Stimulated activated CD8-positive, alpha-beta memory T cell treated with anti-CD3 and anti-CD28 coated beads, Interleukin-12 subunit alpha, Interleukin-12 subunit beta, amount 100 ng/mL, for 1 hour (primary cell): ENCODE data around the gene CHST8.
"Not testable (repeated sequence)": the region's sequence is repeated elsewhere in the genome, so short reads cannot be mapped to it uniquely, and the experiment has no call there.

Source experiments
- DNase-seq: peaks from one replicate; pipeline ENCODE4 v3.0.0-alpha.2; 2020; ENCODE audit warnings: low read depth

CHST8 gene

DNA sequence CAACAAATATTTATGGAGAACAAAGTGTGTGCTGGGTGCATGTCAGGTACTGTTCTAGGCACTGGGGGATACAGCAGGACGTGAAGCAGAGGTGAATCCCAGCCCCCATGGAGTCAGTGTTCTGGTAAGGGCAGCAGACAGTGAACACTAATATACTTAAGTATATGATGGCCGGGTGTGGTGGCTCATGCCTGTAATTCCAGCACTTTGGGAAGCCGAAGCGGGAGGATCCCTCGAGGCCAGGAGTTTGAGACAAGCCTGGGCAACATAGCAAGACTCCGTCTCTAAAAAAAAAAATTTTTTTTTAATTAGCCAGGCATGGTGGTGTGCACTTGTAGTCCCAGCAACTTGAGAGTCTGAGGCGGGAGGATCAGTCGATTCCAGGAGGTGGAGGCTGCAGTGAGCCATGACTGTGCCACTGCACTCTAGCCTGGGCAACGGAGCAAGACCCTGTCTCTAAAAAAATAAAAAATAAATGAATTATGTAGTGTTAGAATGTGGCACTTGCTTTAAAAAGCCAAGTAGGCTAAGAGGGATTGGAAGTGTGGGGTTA lies 22.6 kb downstream of the CHST8 start:
- no peak for DNase-seq

DNA sequence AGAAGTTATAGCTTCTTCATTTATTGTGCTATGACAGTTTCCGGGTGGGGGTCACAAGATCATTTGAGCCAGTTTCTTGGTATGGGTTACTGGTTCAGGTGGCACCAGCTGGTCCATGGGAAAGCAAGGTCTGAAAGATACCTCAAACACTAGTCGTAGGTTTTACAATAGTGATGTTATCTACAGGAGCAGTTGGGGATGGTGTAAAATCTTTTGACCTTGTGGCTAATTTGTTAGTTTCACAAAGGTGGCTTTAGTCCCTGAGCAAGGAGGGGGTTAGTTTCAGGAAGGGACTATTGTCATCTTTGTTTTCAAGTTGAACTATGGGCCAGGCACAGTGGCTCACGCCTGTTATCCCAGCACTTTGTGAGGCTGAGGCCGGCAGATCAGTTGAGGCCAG lies 24.6 kb downstream of the CHST8 start:
- no peak for DNase-seq

DNA sequence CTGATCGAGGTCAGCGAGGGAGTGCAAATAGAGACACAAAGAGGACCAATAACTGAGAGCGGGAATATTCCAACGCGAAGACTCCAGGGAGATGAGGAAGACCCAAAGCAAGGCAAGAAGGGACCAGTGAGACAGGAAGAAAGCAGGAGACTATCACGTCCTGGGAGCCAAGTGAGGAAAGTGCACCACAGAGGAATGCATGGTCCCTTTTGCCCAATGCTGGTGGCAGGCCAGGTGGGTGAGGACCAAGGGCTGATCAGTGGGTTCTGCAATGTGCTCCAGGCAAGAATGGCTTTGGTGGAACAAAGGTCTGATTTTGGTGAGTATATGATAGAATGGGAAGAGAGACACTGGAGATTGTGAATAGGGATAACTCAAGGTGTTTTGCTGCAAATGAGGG lies 25.4 kb downstream of the CHST8 start:
- no peak for DNase-seq

DNA sequence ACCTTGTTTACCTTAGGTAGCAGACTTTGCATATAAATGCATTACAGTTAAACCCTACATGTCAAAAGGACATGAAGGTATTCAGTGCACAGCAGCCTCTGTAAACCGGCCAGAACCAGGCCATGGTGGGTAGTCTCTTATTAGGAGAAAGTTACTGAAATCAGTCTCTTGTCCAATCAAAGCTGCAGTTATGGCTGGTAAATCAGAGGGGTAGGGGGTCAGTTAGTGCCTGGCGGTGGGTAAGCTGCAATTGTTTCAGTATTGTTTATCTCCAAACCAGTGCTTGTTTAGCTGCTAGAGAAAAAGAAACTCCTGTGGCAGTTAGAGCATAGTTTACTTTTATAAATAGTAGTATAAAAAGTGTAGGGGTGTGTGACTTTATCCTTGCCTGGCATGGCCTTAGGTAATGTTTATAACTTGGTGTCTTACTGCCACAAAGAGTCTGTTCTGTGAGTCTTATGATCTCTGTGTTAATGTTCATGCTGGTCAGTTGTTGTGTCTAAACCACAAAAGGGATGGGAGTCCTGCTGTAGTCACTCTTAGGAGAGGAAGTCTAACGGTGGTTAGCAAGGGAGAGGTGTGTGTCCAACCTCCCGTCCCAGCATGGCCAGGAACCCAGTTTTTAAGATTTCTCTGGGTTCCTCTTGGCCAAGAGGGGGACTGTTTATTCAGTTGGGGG lies 28.0 kb downstream of the CHST8 start:
- no peak for DNase-seq

DNA sequence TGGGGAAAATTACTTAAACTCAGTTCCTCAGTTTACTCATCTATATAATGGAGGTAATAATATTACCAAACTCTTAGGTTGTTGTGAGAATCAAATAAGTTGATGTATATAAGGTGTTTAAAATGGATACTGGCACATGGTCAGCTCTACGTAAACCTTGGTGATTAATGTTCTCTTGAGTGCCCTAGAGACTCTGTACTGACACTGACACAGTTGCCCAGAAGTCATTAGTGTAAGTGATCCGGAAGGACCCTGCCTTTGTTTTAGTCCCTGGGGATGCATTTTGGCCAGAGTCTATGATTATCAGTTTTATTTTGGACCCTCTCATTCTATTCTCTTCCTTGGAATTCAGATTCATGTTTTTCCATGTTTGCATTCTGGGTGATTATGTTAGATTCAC lies 31.9 kb downstream of the CHST8 start:
- DNase-seq, result no peak

DNA sequence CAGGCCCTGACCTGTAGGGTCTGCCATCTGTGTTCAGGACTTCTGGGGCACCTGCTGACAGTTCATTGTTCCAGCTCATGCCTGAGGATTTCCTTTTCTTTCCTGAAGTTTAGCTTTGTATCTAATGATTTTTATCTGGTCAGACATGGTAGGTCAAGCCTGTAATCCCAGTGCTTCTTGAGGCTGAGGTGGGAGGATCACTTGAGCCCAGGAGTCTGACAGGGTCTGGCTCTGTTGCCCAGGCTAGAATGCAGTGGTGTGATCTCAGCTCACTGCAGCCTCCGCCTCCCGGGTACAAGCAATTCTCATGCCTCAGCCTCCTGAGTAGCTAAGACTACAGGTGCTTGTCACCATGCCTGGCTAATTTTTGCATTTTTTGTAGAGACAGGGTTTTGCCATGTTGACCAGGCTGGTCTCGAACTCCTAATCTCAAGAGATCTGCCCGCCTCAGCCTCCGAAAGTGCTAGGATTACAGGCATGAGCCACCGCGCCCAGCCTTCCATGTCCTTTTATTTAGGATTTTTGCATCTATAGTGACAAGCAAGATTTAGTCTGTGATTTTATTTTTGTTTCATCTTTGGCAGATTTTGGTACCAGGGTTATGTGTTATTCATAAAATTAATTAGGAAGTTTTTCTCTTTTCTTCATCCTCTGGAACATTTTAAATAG lies 33.2 kb downstream of the CHST8 start:
- DNase-seq, result no peak

DNA sequence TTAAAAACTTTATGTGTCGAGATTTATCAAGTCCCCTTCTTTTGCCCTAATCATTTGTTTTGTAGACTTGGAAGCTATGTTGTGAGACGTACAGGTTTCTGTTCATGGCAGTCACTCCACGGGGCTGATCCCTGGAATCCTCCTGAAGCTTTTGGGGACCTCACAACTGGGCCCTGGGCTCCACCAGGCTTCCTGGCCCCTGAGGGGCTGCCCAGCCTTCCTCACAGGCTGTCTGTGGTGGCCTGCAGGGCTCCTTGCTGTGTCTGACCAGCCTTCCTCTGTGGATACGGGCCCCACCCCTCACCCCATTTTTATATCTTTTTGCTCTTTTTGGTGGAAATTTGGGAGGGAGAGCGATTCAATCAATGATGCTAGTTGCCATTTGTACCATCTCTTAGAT lies 38.1 kb downstream of the CHST8 start:
- no peak for DNase-seq

DNA sequence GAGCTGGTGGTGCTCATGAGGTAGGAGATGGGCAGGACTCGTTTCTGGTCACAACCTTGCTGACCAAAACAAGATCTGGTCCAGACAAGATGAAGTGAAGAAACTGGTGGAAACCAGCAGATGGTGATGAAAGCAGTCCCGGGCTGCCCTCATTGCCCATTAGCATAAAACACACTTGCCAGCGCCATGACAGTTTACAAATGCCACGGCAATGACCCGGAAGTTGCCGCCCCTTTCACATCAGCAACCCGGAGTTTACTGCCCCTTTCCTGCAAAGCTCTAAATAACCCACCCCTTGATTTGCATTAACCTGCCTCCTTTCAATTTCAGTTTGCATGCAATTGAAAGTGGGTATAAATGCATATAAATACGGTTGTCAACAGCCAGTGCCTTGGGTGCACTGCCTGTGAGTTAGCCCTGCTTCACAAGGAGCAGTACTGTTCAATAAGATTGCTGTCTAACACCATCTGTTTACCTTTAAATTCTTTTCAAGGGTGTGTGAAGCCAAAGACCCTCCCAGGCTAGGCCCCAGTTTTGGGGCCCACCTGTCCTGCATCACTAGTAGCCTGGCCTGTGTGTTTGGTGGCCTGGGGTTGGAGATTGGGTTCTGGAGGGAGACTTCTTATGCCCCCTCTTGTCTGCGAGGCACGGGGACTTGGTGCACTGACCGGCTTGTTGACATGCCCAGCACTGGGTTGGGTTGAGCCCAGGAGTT lies 38.8 kb downstream of the CHST8 start:
- no peak for DNase-seq

DNA sequence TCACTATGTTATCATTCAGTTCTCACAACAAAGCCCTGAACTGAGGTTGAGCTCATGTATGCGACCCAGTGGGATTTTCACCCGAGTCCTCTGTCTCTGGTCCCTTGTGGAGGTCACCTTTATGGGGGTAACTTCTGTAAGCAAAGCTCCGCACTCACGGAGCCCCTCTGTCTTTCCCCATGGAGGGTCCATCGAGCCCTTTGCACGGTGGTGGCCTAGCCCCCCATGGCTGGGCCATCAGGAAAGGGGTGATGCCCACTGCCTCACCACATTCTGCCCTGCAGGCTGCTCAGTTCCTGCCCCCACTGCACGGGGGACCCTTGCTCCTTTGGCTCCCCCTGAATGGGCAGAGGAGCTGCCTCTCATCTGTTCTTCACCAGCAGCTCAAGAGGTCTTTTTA lies 39.6 kb downstream of the CHST8 start:
- no peak for DNase-seq

DNA sequence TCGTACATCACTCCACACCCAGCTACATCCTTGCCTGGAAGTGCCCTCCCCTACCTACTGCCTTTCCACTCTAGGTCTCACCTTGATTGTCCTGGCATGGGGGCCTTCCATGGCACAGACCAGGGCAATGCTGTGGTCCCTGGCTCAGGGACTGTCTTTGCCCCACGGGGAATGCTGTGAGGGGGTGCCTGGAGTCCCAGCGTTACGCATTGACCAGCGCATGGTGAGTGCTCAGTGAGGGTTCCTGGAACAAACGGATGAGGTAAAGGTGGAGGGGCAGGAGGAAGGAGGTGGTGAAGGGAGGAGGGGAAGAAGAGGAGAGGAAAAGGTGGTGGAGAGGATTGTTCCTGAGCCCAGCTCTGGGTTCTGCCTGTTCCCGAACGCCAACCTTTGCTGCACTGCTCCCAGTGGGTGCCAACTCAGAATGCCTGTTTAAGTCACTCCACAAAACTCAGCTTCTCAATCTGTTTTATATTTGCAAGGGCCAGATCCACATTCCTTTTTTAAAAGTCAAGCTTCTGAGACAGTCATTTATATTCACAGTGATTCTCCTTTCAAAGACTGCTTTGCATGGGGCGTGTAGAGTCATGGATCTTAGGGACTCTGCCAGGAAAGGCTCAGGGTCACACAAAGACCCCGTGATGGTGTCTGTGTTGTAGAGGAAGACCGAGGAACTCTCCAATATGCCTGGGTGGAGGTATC lies 40.8 kb downstream of the CHST8 start:
- DNase-seq, result no peak

DNA sequence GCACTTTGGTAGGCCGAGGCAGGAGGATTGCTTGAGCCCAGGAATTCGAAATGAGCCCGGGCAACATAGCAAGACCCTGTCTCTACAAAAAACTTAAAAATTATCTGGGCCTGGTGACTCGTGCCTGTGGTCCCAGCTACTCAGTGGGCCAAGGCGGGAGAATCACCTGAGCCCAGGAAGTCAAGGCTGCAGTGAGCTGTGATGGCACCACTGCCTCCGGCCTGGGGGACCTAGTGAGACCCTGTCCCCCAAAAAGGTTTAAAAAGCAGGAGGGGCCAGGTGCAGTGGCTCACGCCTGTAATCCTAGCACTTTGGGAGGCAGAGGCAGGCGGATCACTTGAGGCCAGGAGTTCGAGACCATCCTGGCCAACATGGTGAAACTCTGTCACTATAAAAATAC lies 41.6 kb downstream of the CHST8 start:
- not testable (repeated sequence) for DNase-seq

DNA sequence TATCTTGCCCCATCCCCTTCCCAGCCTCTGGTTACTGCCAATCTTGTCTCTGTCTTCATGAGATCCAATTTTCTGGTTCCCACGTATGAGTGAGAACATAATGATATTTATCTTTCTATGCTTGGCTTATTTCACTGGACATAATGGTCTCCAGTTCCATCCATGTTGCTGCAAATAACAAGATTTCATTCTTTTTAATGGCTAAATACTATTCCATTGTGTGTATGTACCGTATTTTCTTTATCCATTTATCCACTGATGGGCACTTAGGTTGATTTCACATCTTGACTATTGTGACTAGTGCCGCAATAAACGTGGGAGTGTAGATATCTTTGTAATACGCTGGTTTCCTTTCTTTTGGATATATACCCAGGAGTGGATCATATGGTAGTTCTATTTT lies 43.0 kb downstream of the CHST8 start:
- no peak for DNase-seq

DNA sequence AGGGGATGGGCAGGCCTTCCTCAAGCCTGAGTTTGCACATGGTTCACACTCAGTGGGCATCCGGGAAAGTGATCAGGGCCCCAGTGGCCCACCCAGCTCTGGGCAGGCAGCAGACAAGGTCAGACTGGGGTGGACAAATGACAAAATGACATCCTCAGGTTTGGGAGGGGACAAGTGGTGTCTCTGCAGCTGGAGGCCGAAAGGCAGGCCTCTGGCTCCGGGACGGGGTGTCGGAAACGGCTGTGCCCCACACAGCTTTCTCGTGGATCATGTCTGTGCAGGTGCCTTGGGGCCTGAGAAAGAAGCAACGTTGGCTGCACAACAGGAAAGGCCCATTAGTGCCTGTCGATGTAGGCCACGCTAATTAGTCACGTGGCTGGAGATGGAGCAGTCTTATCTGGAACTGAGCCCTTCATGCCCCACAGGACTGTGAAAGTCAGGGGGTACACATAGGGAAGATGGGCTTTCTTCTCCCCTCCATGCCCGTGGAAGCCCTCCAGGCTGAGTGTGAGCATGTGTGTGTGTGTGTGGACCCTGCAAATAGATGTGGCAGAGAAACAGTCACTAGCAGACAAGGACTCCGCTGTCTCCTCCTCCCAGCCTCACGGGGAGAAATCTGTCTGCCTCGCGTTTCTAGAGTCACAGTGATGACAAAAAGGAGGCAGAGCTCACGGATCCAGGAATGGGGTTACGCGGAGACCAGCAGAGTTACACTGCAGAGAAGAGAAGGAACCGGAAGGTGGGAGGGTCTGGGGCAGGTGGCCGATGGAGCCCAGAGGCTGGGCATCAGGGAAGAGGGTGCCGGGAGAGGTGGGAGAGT lies 44.2 kb downstream of the CHST8 start:
- no peak for DNase-seq

DNA sequence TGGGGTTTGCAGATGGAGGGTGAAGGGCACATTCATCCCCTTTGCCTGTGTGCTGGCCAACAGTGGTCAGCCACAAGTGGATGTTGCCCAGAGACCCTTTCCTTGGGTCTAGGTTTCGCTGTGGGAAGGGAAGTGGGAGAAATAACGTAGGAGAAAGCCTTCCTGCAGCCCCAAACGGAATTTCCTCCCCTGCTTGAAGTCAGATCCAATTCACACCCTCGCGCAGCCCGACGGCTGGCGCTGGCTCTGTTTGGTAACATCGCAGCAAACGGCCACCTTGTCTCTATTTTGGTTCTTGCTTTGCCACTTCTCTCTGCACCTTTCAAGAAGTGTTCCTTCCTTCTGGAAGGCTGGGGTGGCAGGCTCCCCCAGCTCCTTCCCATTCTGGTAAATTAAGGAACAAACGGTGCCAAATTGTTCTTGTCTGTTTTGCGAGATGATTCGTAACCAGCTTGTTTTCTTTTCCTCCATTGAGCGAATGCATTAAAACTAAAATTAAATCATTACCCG lies 45.4 kb downstream of the CHST8 start:
- DNase-seq, result no peak

DNA sequence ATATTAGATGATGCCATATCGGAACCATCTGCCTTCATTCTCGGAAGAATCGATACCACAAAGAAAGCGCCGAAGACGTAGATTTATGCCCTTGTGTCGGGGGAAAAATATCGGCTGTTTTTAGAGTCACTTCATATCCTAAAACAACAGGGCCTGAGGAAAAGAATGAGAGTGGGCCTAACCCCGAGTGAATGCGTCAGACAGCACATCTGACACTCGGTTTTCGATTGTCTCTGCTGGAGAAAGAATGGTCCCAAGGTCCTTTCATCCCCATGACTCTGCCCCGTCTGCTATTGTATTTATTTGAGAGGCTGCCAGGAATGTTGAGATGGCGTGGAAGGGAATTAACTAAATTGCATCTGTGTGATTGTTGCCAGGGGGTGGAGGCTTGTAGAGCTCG lies 46.1 kb downstream of the CHST8 start:
- DNase-seq, result no peak

DNA sequence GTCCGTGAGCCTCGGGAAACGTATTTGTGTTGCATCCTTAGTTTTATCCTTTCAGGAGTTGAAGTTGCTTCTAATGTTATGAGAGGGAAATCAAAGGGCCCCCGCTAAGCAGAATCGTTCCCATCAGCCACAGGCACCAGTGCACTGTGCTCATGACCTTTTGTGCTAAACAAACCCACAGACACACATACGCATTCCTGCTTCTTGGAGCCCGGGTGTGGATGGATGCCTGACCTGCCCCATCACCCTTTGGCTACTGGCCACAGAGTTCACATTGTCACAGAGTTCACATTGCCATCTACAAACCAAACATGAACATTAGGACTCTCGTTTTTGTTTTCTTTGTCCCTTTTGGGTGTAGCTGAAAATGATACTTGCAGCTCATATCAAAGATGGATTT lies 47.2 kb downstream of the CHST8 start:
- DNase-seq, result no peak

DNA sequence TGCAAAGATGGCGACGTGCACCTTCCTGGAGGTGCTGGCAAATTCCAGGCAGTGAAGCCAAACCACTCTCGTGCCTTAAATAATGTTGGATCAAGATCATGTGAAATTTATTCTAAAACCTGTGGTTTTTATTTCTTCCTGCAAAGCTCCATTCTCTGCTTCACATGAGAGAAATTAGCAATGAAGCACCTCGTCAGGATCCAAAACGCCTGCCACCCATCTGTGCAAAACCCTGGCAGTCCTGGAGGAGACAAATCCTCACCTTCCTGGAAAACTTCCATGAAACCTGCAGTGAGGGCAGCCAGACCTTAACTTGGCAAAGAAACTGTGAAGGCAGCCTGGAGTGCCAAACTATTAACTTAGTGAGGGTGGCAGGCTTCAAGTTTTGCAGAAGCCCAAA lies 47.6 kb downstream of the CHST8 start:
- DNase-seq, result no peak

DNA sequence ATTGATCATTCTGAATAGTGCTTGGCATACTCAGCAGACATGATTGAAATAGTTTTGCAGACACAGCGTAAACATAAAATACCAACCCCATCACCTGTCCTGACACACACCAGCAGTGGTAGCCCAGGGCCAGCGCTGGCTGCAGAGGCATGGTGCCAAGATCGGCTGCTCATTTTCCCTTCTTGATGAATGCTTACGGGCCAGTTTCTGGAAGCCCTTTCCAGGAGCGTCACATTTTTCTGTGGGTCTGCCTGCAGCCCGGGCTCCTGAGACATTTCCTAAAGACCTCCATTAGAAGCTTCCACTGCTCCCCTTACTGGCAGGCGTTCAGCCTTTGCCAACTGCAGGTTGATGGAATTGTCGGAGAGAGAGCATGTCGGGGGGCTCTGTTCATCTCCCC lies 48.6 kb downstream of the CHST8 start:
- DNase-seq, result no peak

DNA sequence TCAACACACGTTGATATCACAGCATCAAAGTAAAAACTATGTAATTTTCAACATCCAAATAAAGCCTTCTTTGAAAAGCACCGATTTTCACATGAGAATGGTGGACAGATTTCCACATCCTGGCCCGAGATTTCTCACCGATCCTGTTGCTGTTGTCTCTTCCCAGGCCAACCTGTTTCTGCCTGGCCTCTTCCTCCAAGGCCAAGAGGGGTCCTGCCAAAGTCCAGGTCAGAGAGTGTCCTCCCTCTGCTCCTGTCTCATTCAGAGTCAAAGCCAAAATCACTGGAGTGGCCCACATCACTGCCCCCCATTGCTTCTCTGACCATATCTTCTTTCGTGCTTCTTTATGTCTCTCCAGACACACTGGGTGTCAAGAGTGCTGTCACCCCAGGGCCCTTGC lies 49.5 kb downstream of the CHST8 start:
- DNase-seq, result no peak

DNA sequence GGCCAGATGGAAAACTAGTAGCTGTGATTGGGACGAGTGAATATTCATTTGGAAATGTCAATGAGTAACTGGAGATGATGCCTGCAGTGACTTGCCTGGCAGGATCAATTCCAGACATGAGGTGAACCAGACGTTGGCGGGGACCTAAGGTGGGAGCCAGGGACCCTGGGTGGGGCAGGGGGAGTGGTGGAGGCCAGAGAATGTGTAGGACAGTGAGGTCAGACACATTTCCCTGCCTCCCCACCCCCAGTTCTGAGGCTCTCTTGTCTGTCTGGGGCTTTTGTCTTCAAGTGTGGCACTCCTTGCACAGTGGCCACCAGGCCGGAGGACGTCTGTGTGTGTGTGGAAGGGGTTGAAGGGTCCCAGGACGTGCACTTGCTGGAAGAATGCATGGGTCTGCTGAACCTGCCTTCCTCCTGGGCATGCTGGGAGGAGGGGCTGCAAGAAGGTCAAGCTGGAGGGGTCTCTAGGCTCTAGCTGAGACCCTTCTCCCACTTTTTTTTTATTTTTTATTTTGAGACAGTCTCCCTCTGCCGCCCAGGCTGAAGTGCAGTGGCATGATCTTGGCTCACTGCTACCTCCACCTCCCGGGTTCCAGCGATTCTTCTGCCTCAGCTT lies 51.6 kb downstream of the CHST8 start:
- no peak for DNase-seq

DNA sequence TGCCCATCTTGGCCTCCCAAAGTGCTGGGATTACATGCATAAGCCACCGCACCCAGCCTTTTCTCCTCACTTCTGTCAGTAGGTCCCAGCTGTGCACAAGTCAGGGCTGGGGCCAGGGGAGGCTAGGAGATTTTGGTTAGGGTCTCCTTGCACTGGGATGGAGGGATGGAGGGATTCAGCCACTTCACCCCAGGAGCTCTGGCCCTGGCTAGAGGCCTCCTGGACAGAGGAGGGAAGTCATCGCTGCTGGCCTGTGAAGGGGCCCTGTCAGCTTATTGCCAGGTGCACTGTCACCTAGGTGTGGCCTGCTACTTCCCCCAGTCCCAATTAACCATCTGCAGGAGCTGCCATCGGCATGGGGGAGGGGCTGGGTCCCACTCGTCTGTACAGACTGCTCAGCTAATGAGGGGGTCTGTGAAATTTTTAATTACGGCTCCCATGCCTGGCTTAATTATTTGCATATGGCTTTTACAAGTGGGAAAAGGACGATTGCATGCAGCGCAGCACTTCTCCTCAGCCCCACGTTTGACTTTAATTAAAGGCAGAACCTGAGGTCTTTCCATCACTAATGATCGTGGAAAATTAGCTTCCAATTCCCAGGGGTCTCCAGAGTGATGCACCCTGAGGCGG lies 52.4 kb downstream of the CHST8 start:
- no peak for DNase-seq
